HCT116 (cell line): ENCODE measurements around the gene C4BPB.

Experiments used
- EZH2 ChIP-seq: fragments of 200-600 bp; sonication (generic); IDR thresholded peaks from 2 replicates; pipeline ENCODE4 v1.6.1; 2017; ENCODE audit warnings: antibody characterized with exemption, mixed run types
- EZH2phosphoT487 ChIP-seq: fragments of 200-600 bp; IDR thresholded peaks from 2 replicates; pipeline ENCODE4 v1.6.1; 2018; ENCODE audit warnings: antibody characterized with exemption, borderline replicate concordance
- POLR2A ChIP-seq: IDR thresholded peaks from 2 replicates; pipeline ENCODE4 v1.7.0; 2011; ENCODE audit warnings: borderline replicate concordance; ENCODE audit not compliant: insufficient read depth, insufficient read length; ENCODE audit errors: extremely low read depth
- POLR2AphosphoS5 ChIP-seq: IDR thresholded peaks from 2 replicates; pipeline ENCODE4 v1.6.1; 2011; ENCODE audit warnings: mild to moderate bottlenecking, low read depth, low read length, moderate library complexity
- RAD21 ChIP-seq: IDR thresholded peaks from 2 replicates; pipeline ENCODE4 v1.6.1; 2012; ENCODE audit warnings: low read depth, mild to moderate bottlenecking
- YY1 ChIP-seq: IDR thresholded peaks from 2 replicates; pipeline ENCODE4 v1.6.1; 2011; ENCODE audit warnings: low read length, low read depth, moderate library complexity, mild to moderate bottlenecking; ENCODE audit not compliant: insufficient replicate concordance; ENCODE audit errors: extremely low read depth
- ZNF274 ChIP-seq: fragments of 200-500 bp; sonication (Bioruptor generic); IDR thresholded peaks from 2 replicates; pipeline ENCODE4 v1.6.1; 2014; ENCODE audit warnings: mild to moderate bottlenecking, low read depth, low read length, inconsistent platforms
- TF ChIP-seq, protein P1 (sequence below), 3 experiments: fragments of 200-600 bp in 1 of 3; sonication (generic) in 1 of 3; IDR thresholded peaks in 2 of 3; conservative IDR thresholded peaks in 1 of 3; 2 replicates each; pipeline ENCODE4 v1.5.1; 2012 to 2017; ENCODE audit warnings: low read depth in 2 of 3, low read length in 2 of 3, antibody characterized with exemption in 1 of 3, borderline replicate concordance in 1 of 3, control low read depth in 1 of 3, mild to moderate bottlenecking in 1 of 3, mixed read lengths in 1 of 3, mixed run types in 1 of 3, moderate library complexity in 1 of 3; ENCODE audit not compliant: insufficient read depth in 1 of 3
- TF ChIP-seq, protein P2 (sequence below): IDR thresholded peaks from 2 replicates; pipeline ENCODE4 v1.6.1; 2012; ENCODE audit warnings: low read depth

GRCh38 chr1:207134581-207134980 is 45.9 kb downstream of the C4BPB start:
- TF ChIP-seq EZH2 (no peak), POLR2A (no peak), EZH2phosphoT487 (no peak), POLR2AphosphoS5 (no peak), YY1 (no peak), ZNF274 (no peak), RAD21 (no peak)
- TF ChIP-seq, protein P1, sequence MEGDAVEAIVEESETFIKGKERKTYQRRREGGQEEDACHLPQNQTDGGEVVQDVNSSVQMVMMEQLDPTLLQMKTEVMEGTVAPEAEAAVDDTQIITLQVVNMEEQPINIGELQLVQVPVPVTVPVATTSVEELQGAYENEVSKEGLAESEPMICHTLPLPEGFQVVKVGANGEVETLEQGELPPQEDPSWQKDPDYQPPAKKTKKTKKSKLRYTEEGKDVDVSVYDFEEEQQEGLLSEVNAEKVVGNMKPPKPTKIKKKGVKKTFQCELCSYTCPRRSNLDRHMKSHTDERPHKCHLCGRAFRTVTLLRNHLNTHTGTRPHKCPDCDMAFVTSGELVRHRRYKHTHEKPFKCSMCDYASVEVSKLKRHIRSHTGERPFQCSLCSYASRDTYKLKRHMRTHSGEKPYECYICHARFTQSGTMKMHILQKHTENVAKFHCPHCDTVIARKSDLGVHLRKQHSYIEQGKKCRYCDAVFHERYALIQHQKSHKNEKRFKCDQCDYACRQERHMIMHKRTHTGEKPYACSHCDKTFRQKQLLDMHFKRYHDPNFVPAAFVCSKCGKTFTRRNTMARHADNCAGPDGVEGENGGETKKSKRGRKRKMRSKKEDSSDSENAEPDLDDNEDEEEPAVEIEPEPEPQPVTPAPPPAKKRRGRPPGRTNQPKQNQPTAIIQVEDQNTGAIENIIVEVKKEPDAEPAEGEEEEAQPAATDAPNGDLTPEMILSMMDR (IDR thresholded peaks at IDR 0.05 in 2 of 3, conservative IDR thresholded peaks at IDR 0.05 in 1 of 3; ENCODE audit: borderline replicate concordance in 1 of 3, insufficient read depth in 1 of 3, low read depth in 2 of 3, low read length in 2 of 3) = no peak
- TF ChIP-seq, protein P2, sequence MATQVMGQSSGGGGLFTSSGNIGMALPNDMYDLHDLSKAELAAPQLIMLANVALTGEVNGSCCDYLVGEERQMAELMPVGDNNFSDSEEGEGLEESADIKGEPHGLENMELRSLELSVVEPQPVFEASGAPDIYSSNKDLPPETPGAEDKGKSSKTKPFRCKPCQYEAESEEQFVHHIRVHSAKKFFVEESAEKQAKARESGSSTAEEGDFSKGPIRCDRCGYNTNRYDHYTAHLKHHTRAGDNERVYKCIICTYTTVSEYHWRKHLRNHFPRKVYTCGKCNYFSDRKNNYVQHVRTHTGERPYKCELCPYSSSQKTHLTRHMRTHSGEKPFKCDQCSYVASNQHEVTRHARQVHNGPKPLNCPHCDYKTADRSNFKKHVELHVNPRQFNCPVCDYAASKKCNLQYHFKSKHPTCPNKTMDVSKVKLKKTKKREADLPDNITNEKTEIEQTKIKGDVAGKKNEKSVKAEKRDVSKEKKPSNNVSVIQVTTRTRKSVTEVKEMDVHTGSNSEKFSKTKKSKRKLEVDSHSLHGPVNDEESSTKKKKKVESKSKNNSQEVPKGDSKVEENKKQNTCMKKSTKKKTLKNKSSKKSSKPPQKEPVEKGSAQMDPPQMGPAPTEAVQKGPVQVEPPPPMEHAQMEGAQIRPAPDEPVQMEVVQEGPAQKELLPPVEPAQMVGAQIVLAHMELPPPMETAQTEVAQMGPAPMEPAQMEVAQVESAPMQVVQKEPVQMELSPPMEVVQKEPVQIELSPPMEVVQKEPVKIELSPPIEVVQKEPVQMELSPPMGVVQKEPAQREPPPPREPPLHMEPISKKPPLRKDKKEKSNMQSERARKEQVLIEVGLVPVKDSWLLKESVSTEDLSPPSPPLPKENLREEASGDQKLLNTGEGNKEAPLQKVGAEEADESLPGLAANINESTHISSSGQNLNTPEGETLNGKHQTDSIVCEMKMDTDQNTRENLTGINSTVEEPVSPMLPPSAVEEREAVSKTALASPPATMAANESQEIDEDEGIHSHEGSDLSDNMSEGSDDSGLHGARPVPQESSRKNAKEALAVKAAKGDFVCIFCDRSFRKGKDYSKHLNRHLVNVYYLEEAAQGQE = no peak
